Osteoblast (primary cell): Measurements from ENCODE around the gene AVPR1A. TPM values are rescaled to one million over a fixed set of nuclear protein-coding genes. Genes with fewer than 3 reads are reported as not detected.

ENCODE experiments used
- DNase-seq: peaks from one replicate; pipeline ENCODE4 v3.0.0; 2011; ENCODE audit warnings: low spot score, mixed read lengths; ENCODE audit not compliant: insufficient read length; ENCODE audit errors: missing footprints
- H2AFZ ChIP-seq: 2 replicates; pipeline ENCODE4 v1.6.0; 2011; ENCODE audit warnings: mild to moderate bottlenecking, low read length
- H3K27ac ChIP-seq: 2 replicates; pipeline ENCODE4 v1.5.1; 2011; ENCODE audit warnings: mild to moderate bottlenecking, low read depth, low read length, moderate library complexity
- H3K27me3 ChIP-seq: 2 replicates; pipeline ENCODE4 v1.6.0; 2012; ENCODE audit warnings: mild to moderate bottlenecking, control low read depth, inconsistent platforms, low read length, moderate library complexity; ENCODE audit not compliant: insufficient read depth
- H3K36me3 ChIP-seq: 2 replicates; pipeline ENCODE4 v1.5.1; 2011; ENCODE audit warnings: mild to moderate bottlenecking, low read length, control low read depth, moderate library complexity; ENCODE audit not compliant: insufficient read depth
- H3K4me1 ChIP-seq: 2 replicates; pipeline ENCODE4 v1.5.1; 2011; ENCODE audit warnings: mild to moderate bottlenecking, low read length, control low read depth, moderate library complexity; ENCODE audit not compliant: insufficient read depth
- H3K4me2 ChIP-seq: 2 replicates; pipeline ENCODE4 v1.6.0; 2011; ENCODE audit warnings: mild to moderate bottlenecking, low read length; ENCODE audit not compliant: insufficient read depth
- H3K4me3 ChIP-seq: fragments of 200-600 bp; sonication (generic); 3 replicates; pipeline ENCODE4 v1.5.1; 2012; ENCODE audit warnings: mild to moderate bottlenecking, low read length, inconsistent platforms; ENCODE audit not compliant: insufficient read depth
- H3K79me2 ChIP-seq: 2 replicates; pipeline ENCODE4 v1.6.0; 2012; ENCODE audit warnings: mild to moderate bottlenecking, low read length, control low read depth, inconsistent platforms; ENCODE audit not compliant: insufficient read depth
- H3K9me3 ChIP-seq: 2 replicates; pipeline ENCODE4 v1.5.1; 2011; ENCODE audit warnings: low read depth, low read length, control low read depth
- H4K20me1 ChIP-seq: 2 replicates; pipeline ENCODE4 v1.6.0; 2012; ENCODE audit warnings: mild to moderate bottlenecking, low read length, control low read depth; ENCODE audit not compliant: insufficient read depth
- total RNA-seq: library from RNA; depleted of rRNA; stranded (reverse); fragments of >200 nt; gene quantifications from 2 replicates; pipeline ENCODE4 v1.2.3, GENCODE V29; 2012
- TF ChIP-seq, protein P1 (sequence below): IDR thresholded peaks from 2 replicates; pipeline ENCODE4 v1.5.1; 2011; ENCODE audit warnings: mild to moderate bottlenecking, low read depth, low read length, moderate library complexity; ENCODE audit errors: extremely low read depth

Gene AVPR1A
- total RNA-seq, 1 donor = not detected

DNA sequence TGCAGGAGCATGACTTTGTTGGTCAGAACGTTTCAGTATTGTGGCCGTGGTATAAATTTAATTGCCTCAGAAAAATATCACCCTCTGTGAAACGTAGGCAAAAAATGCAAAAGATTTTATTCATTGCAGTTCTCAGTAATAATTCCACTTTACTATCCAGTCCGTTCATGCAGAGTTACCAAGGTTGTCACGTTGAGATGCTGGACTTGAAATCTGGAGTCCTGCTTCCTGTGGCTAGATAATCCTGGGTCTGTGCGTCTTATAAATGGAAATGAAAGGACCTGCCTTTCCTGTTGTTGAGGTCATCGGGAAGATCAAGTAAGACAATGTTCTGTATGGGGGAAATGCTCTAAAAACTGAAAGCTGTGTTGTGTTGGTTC, 1.3 kb upstream of the AVPR1A start:
- DNase-seq = no peak
- peaks cover 51% of the 10 kb centered on the region for H3K27me3 ChIP-seq
- peaks cover 7% of the 10 kb centered on the region for H3K4me1 ChIP-seq
- no peaks in the 10 kb centered on the region for H3K36me3 ChIP-seq
- H3K4me3 ChIP-seq = no peak overlapping the region
- H3K27ac ChIP-seq = no peak overlapping the region
- no peak overlapping the region for H2AFZ ChIP-seq
- no peaks in the 10 kb centered on the region for H3K79me2 ChIP-seq
- TF ChIP-seq, protein P1, sequence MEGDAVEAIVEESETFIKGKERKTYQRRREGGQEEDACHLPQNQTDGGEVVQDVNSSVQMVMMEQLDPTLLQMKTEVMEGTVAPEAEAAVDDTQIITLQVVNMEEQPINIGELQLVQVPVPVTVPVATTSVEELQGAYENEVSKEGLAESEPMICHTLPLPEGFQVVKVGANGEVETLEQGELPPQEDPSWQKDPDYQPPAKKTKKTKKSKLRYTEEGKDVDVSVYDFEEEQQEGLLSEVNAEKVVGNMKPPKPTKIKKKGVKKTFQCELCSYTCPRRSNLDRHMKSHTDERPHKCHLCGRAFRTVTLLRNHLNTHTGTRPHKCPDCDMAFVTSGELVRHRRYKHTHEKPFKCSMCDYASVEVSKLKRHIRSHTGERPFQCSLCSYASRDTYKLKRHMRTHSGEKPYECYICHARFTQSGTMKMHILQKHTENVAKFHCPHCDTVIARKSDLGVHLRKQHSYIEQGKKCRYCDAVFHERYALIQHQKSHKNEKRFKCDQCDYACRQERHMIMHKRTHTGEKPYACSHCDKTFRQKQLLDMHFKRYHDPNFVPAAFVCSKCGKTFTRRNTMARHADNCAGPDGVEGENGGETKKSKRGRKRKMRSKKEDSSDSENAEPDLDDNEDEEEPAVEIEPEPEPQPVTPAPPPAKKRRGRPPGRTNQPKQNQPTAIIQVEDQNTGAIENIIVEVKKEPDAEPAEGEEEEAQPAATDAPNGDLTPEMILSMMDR = no peak
- no peaks in the 10 kb centered on the region for H4K20me1 ChIP-seq
- H3K9me3 ChIP-seq = no peaks in the 10 kb centered on the region
- H3K4me2 ChIP-seq = peak overlapping the region; percentile 59

DNA sequence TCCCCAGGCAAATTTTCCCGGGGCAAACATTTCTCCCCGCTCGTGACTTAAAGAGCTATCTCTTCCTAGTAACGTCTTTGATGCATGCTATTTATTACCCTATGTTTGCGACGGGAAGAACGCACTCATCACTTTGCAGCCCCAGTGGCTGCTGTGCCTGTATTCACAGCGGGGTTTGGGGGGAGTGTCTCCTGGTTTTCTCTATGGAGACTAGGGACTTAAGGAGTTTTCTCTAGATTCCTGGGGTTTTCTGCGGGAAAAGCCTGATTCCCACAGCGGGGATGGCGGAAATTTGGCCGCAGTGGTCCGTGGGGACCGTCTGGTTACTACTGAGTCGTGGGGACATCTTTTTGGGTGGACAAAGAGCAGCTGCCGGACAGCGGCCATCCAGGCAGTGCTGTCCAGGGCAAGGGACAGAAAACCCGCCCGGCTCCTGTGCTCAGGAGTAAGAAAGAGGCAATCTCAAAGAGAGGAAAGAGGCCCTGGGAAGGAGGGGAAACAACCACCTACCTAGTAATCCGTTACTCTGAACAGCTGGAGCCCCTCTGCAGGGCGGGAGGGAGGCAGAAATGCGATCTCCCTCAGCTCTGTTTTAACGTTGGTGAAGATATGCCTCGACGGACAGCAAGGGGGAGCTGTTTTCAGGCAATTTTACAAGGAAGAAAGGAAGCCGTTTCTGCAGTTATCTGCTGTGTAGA, 771 bp upstream of the AVPR1A start:
- H4K20me1 ChIP-seq = no peaks in the 10 kb centered on the region
- peak overlapping the region; percentile 59 for H3K4me2 ChIP-seq
- H2AFZ ChIP-seq = peak overlapping the region; percentile 69
- H3K27me3 ChIP-seq = peaks cover 54% of the 10 kb centered on the region
- no peaks in the 10 kb centered on the region for H3K36me3 ChIP-seq
- no peak overlapping the region for H3K27ac ChIP-seq
- H3K9me3 ChIP-seq = no peaks in the 10 kb centered on the region
- peaks cover 7% of the 10 kb centered on the region for H3K4me1 ChIP-seq
- H3K4me3 ChIP-seq = peak overlapping the region; percentile 44
- H3K79me2 ChIP-seq = no peaks in the 10 kb centered on the region
- TF ChIP-seq, protein P1 = peak; percentile 87
- DNase-seq = peak; percentile 79

DNA sequence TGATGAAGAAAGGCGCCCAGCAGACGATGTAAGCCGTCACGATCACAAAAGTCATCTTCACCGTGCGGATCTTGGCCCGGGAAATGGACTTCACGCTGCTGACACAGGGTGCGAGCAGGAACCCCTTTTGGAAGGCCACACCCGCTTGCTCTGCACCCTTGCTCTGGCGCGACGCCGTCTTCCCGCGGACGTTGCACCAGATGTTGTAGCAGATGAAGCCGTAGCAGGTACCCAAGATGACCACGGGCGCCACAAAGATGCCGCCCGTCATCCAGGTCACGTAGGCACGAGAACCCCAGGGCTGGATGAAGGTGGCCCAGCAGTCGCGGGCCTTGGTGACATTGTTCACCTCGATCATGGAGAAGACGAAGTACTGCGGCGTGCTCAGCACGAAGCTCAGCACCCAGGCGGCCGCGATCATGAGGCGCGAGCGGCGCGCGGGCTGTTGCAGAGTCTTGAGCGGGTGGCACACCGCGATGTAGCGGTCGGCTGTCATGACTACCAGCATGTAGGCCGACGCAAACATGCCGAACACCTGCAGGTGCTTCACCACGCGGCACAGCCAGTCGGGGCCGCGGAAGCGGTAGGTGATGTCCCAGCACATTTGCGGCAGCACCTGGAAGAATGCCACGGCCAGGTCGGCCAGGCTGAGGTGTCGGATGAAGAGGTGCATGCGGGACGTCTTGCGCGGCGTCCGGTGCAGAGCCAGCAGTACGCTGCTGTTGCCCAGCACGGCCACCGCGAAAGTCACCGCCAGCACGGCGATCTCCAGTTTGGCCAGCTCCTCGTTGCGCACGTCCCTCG, 890 bp downstream of the AVPR1A start:
- TF ChIP-seq, protein P1 = no peak
- Histone ChIP-seq H3K9me3 (no peaks in the 10 kb centered on the region), H3K4me1 (peaks cover 7% of the 10 kb centered on the region), H3K27ac (no peak overlapping the region), H3K4me3 (no peak overlapping the region), H3K4me2 (peak overlapping the region; percentile 59), H3K27me3 (peaks cover 58% of the 10 kb centered on the region), H2AFZ (no peak overlapping the region), H3K36me3 (no peaks in the 10 kb centered on the region), H4K20me1 (no peaks in the 10 kb centered on the region), H3K79me2 (no peaks in the 10 kb centered on the region)
- no peak for DNase-seq

DNA sequence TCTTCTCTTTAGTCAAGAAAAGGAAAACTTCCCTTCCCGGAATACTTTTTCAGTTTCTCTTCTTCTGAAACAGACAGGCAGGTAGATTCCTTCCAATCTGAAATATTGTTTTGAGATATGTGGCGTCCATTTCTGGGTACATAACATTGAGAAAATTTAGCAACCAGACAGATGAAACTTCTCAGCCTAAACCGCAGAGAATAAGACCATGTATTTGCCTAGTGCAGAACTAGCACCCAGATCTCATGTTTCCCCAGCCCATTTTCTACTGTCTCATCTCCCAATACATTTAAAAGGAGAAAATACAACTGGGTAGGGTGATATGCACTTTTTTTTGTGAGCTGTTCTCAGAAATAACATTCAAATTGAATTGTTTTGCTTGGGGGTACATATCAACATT, 6.4 kb downstream of the AVPR1A start:
- DNase-seq = no peak
- Histone ChIP-seq H4K20me1 (no peaks in the 10 kb centered on the region), H3K4me1 (no peaks in the 10 kb centered on the region), H3K9me3 (no peaks in the 10 kb centered on the region), H3K4me3 (no peak overlapping the region), H3K4me2 (no peak overlapping the region), H3K36me3 (no peaks in the 10 kb centered on the region), H2AFZ (no peak overlapping the region), H3K27me3 (peaks cover 26% of the 10 kb centered on the region), H3K27ac (no peak overlapping the region), H3K79me2 (no peaks in the 10 kb centered on the region)
- TF ChIP-seq, protein P1 = no peak
